ENCODE measurements around the gene EML6. TPM values are rescaled to one million over a fixed set of nuclear protein-coding genes. Genes with fewer than 3 reads are reported as not detected.

The EML6 gene
- total and polyA plus RNA-seq, 2 experiments from 2014 or later = 2.7 to 6.2 TPM

DNA sequence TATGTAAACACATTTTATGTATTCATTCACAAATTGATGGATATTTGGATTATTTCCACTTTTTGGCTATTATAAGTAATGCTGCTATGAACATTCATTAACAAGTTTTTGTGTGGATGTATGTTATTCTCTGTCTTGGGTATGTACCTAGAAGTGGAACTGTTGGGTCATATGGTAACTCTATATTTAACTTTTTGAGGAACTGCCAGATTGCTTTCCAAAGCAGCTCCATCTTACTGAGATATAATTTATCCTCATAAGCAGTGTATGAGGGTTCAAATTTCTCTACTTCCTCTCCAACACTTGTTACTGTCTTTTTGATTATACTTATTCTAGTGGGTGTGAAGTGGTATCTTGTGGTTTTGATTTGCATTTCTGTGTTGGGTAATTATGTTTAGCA is 7.1 kb upstream of the EML6 start (continued):
- TF ChIP-seq, protein P1, sequence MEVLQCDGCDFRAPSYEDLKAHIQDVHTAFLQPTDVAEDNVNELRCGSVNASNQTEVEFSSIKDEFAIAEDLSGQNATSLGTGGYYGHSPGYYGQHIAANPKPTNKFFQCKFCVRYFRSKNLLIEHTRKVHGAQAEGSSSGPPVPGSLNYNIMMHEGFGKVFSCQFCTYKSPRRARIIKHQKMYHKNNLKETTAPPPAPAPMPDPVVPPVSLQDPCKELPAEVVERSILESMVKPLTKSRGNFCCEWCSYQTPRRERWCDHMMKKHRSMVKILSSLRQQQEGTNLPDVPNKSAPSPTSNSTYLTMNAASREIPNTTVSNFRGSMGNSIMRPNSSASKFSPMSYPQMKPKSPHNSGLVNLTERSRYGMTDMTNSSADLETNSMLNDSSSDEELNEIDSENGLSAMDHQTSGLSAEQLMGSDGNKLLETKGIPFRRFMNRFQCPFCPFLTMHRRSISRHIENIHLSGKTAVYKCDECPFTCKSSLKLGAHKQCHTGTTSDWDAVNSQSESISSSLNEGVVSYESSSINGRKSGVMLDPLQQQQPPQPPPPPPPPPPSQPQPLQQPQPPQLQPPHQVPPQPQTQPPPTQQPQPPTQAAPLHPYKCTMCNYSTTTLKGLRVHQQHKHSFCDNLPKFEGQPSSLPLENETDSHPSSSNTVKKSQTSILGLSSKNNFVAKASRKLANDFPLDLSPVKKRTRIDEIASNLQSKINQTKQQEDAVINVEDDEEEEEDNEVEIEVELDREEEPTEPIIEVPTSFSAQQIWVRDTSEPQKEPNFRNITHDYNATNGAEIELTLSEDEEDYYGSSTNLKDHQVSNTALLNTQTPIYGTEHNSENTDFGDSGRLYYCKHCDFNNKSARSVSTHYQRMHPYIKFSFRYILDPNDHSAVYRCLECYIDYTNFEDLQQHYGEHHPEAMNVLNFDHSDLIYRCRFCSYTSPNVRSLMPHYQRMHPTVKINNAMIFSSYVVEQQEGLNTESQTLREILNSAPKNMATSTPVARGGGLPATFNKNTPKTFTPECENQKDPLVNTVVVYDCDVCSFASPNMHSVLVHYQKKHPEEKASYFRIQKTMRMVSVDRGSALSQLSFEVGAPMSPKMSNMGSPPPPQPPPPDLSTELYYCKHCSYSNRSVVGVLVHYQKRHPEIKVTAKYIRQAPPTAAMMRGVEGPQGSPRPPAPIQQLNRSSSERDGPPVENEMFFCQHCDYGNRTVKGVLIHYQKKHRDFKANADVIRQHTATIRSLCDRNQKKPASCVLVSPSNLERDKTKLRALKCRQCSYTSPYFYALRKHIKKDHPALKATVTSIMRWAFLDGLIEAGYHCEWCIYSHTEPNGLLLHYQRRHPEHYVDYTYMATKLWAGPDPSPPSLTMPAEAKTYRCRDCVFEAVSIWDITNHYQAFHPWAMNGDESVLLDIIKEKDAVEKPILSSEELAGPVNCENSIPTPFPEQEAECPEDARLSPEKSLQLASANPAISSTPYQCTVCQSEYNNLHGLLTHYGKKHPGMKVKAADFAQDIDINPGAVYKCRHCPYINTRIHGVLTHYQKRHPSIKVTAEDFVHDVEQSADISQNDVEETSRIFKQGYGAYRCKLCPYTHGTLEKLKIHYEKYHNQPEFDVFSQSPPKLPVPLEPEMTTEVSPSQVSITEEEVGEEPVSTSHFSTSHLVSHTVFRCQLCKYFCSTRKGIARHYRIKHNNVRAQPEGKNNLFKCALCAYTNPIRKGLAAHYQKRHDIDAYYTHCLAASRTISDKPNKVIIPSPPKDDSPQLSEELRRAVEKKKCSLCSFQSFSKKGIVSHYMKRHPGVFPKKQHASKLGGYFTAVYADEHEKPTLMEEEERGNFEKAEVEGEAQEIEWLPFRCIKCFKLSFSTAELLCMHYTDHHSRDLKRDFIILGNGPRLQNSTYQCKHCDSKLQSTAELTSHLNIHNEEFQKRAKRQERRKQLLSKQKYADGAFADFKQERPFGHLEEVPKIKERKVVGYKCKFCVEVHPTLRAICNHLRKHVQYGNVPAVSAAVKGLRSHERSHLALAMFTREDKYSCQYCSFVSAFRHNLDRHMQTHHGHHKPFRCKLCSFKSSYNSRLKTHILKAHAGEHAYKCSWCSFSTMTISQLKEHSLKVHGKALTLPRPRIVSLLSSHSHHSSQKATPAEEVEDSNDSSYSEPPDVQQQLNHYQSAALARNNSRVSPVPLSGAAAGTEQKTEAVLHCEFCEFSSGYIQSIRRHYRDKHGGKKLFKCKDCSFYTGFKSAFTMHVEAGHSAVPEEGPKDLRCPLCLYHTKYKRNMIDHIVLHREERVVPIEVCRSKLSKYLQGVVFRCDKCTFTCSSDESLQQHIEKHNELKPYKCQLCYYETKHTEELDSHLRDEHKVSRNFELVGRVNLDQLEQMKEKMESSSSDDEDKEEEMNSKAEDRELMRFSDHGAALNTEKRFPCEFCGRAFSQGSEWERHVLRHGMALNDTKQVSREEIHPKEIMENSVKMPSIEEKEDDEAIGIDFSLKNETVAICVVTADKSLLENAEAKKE (CRISPR knock-in tag; IDR thresholded peaks at IDR 0.05) = no peak
- TF ChIP-seq EZH2phosphoT487 (IDR thresholded peaks at IDR 0.05; ENCODE audit: unreplicated experiment) = no peak
- no peak for TF ChIP-seq CREB1 (CRISPR knock-in tag; IDR thresholded peaks at IDR 0.05; ENCODE audit: low read depth)

DNA sequence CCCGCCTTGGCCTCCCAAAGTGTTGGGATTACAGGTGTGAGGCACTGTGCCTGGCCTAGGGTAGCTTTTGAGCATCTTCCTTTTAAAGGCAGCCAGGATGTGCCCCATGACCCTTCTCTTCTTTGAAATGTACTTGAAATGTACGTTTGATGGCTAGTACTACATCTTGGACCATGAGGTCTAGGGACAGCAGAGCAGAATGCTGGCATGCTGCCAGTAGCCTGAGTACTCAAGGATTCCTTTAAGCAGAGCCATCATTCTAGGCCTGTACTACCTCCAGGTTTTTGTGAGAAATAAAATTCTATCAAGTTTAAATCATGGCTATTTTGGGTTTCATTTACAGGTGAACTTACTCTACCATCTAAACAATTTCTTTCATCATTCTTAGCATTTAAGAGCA is 2.9 kb upstream of the EML6 start:
- H3K4me1 Mint-ChIP-seq = peaks cover 6% of the 10 kb centered on the region
- no peak for TF ChIP-seq CREB1 (CRISPR knock-in tag; IDR thresholded peaks at IDR 0.05; ENCODE audit: low read depth)
- no peak for TF ChIP-seq EZH2phosphoT487 (IDR thresholded peaks at IDR 0.05; ENCODE audit: unreplicated experiment)
- TF ChIP-seq JUNB (IDR thresholded peaks at IDR 0.05; ENCODE audit: unreplicated experiment) = no peak
- TF ChIP-seq, protein P2, sequence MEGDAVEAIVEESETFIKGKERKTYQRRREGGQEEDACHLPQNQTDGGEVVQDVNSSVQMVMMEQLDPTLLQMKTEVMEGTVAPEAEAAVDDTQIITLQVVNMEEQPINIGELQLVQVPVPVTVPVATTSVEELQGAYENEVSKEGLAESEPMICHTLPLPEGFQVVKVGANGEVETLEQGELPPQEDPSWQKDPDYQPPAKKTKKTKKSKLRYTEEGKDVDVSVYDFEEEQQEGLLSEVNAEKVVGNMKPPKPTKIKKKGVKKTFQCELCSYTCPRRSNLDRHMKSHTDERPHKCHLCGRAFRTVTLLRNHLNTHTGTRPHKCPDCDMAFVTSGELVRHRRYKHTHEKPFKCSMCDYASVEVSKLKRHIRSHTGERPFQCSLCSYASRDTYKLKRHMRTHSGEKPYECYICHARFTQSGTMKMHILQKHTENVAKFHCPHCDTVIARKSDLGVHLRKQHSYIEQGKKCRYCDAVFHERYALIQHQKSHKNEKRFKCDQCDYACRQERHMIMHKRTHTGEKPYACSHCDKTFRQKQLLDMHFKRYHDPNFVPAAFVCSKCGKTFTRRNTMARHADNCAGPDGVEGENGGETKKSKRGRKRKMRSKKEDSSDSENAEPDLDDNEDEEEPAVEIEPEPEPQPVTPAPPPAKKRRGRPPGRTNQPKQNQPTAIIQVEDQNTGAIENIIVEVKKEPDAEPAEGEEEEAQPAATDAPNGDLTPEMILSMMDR (conservative IDR thresholded peaks at IDR 0.05; ENCODE audit: low read depth in 2 of 2) = no peak
- TF ChIP-seq POLR2AphosphoS5 (IDR thresholded peaks at IDR 0.05; ENCODE audit: low read depth) = no peak
- TF ChIP-seq ZNF114 (CRISPR knock-in tag; IDR thresholded peaks at IDR 0.05) = no peak
- TF ChIP-seq, protein P3, sequence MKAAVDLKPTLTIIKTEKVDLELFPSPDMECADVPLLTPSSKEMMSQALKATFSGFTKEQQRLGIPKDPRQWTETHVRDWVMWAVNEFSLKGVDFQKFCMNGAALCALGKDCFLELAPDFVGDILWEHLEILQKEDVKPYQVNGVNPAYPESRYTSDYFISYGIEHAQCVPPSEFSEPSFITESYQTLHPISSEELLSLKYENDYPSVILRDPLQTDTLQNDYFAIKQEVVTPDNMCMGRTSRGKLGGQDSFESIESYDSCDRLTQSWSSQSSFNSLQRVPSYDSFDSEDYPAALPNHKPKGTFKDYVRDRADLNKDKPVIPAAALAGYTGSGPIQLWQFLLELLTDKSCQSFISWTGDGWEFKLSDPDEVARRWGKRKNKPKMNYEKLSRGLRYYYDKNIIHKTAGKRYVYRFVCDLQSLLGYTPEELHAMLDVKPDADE (IDR thresholded peaks at IDR 0.05) = no peak
- no peak for TF ChIP-seq STAT1 (IDR thresholded peaks at IDR 0.05; ENCODE audit: unreplicated experiment)
- TF ChIP-seq NANOG (IDR thresholded peaks at IDR 0.05; ENCODE audit: borderline replicate concordance) = no peak
- no peak for TF ChIP-seq EZH2 (IDR thresholded peaks at IDR 0.05; ENCODE audit: low read depth, unreplicated experiment)

More for the DNA sequence above, 2.9 kb upstream of the EML6 start:
- H3K4me3 Mint-ChIP-seq = no peak overlapping the region
- Histone ChIP-seq H3K9me2 (ENCODE audit: insufficient read depth) (no peaks in the 10 kb centered on the region), H3K4me1 (ENCODE audit: insufficient read depth) (peaks cover 6% of the 10 kb centered on the region), H3F3A (replicated peaks; ENCODE audit: low read depth) (peaks cover 3% of the 10 kb centered on the region; the same call in 1 of the 2 replicates), H3K79me2 (replicated peaks; ENCODE audit: insufficient read depth) (no peaks in the 10 kb centered on the region), H3K27ac (ENCODE audit: low read depth) (no peak overlapping the region), H4K20me1 (replicated peaks; ENCODE audit: insufficient read depth) (no peaks in the 10 kb centered on the region), H3K27me3 (ENCODE audit: insufficient read depth) (peaks cover 19% of the 10 kb centered on the region), H2AFZ (no peak overlapping the region), H3K36me3 (ENCODE audit: insufficient read depth) (no peaks in the 10 kb centered on the region), H3K4me3 (no peak overlapping the region), H3K4me2 (no peak overlapping the region)
- no peak for DNase-seq (ENCODE audit: low spot score)
- no peak overlapping the region for H3K27ac Mint-ChIP-seq
- H3K36me3 Mint-ChIP-seq (ENCODE audit: low read depth) = no peaks in the 10 kb centered on the region; the same call in 2 of the 3 replicates
- no peaks in the 10 kb centered on the region for H3K9me3 Mint-ChIP-seq
- H3K27me3 Mint-ChIP-seq (ENCODE audit: insufficient read depth, low read depth, poor library complexity) = peaks cover 19% of the 10 kb centered on the region
- no peak for ATAC-seq

Measured in GM23338 (cell line).